ENCODE data around the gene DPCD. TPM values are rescaled to one million over a fixed set of nuclear protein-coding genes. Genes with fewer than 3 reads are reported as not detected.

The DPCD gene
- polyA plus RNA-seq, 1 donor from 2014 or later = 234 TPM

DNA sequence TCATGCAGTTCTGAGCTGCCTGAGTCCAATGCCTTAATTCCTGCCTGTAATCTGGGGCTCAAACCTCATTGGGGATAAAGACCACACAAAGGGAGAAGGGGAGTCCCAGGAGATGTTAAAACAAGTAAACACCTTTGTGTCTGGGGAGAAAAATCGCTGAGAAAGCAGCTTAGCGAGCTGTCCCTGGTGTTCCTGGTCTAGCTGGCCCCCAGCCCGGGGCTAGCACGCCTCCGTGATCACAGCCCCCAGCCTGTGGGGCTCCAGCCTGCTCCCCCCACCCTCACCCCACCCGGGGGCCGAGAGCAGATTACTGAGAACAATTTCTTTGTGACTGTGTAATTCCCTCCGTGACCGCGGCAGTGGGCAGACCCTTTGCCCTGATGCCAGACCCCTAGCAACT is 24.8 kb downstream of the DPCD start:
- no peak overlapping the region for H3K27ac ChIP-seq (ENCODE audit: low read length)
- no peaks in the 10 kb centered on the region for H3F3A ChIP-seq (ENCODE audit: insufficient read depth, low read length, poor library complexity, severe bottlenecking)
- H2AFZ ChIP-seq (ENCODE audit: low read depth, low read length) = no peak overlapping the region
- peaks cover 4% of the 10 kb centered on the region for H3K27me3 ChIP-seq (ENCODE audit: insufficient read depth, low read depth, low read length)
- H3K9me3 ChIP-seq (ENCODE audit: low read length) = no peaks in the 10 kb centered on the region
- no peaks in the 10 kb centered on the region for H3K36me3 ChIP-seq (ENCODE audit: insufficient read depth, low read length)
- H3K9me2 ChIP-seq (ENCODE audit: insufficient read depth, low read length) = no peaks in the 10 kb centered on the region
- TF ChIP-seq RAD21 (conservative IDR thresholded peaks at IDR 0.05) (no peak), EZH2 (IDR thresholded peaks at IDR 0.05; ENCODE audit: borderline replicate concordance, insufficient read depth, low read length, poor library complexity, severe bottlenecking) (no peak), MXI1 (conservative IDR thresholded peaks at IDR 0.05; ENCODE audit: poor library complexity, severe bottlenecking) (no peak), TAF1 (IDR thresholded peaks at IDR 0.05; ENCODE audit: low read depth) (no peak), POLR2AphosphoS5 (IDR thresholded peaks at IDR 0.05) (no peak), EP300 (conservative IDR thresholded peaks at IDR 0.05; ENCODE audit: poor library complexity, severe bottlenecking) (no peak), SMC3 (conservative IDR thresholded peaks at IDR 0.05; ENCODE audit: poor library complexity) (no peak), REST (IDR thresholded peaks at IDR 0.05; ENCODE audit: borderline replicate concordance) (no peak)
- TF ChIP-seq, protein P1, sequence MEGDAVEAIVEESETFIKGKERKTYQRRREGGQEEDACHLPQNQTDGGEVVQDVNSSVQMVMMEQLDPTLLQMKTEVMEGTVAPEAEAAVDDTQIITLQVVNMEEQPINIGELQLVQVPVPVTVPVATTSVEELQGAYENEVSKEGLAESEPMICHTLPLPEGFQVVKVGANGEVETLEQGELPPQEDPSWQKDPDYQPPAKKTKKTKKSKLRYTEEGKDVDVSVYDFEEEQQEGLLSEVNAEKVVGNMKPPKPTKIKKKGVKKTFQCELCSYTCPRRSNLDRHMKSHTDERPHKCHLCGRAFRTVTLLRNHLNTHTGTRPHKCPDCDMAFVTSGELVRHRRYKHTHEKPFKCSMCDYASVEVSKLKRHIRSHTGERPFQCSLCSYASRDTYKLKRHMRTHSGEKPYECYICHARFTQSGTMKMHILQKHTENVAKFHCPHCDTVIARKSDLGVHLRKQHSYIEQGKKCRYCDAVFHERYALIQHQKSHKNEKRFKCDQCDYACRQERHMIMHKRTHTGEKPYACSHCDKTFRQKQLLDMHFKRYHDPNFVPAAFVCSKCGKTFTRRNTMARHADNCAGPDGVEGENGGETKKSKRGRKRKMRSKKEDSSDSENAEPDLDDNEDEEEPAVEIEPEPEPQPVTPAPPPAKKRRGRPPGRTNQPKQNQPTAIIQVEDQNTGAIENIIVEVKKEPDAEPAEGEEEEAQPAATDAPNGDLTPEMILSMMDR (IDR thresholded peaks at IDR 0.05; ENCODE audit: poor library complexity, severe bottlenecking) = no peak
- H3K9ac ChIP-seq (ENCODE audit: low read length) = no peak overlapping the region
- no peaks in the 10 kb centered on the region for H4K20me1 ChIP-seq (ENCODE audit: insufficient read depth)
- no peaks in the 10 kb centered on the region for H3K79me2 ChIP-seq (replicated peaks; ENCODE audit: insufficient read depth, low read length)
- no peak overlapping the region for H3K4me3 ChIP-seq (ENCODE audit: low read length)
- H3K4me2 ChIP-seq (ENCODE audit: low read length) = no peak overlapping the region

DNA sequence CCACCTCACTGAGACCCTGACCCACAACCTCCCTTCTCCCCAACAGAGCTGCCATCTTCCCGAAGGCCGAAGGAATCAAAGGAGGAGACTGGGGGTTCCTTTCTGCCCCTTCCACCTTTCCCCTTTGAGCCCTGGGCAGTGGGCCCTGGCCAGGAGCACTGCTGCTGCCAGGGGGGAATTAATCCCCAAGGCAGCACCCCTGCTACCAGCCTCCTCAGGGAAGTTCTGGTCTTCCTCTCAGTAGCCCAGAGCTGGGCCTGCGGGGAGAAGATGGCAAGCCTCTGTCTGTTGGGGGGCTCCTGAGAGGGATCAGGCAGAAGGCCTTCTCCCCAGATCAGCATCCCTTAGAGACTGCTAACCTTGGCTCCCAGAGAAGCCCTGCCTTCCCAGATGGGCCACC is 25.5 kb downstream of the DPCD start:
- Histone ChIP-seq H3K27ac (ENCODE audit: low read length) (no peak overlapping the region), H3K9ac (ENCODE audit: low read length) (no peak overlapping the region), H3F3A (ENCODE audit: insufficient read depth, low read length, poor library complexity, severe bottlenecking) (no peaks in the 10 kb centered on the region), H4K20me1 (ENCODE audit: insufficient read depth) (no peaks in the 10 kb centered on the region), H2AFZ (ENCODE audit: low read depth, low read length) (no peak overlapping the region), H3K79me2 (replicated peaks; ENCODE audit: insufficient read depth, low read length) (no peaks in the 10 kb centered on the region), H3K27me3 (ENCODE audit: insufficient read depth, low read depth, low read length) (peaks cover 4% of the 10 kb centered on the region), H3K4me3 (ENCODE audit: low read length) (no peak overlapping the region), H3K4me2 (ENCODE audit: low read length) (no peak overlapping the region), H3K9me2 (ENCODE audit: insufficient read depth, low read length) (no peaks in the 10 kb centered on the region), H3K9me3 (ENCODE audit: low read length) (no peaks in the 10 kb centered on the region), H3K36me3 (ENCODE audit: insufficient read depth, low read length) (no peaks in the 10 kb centered on the region)
- TF ChIP-seq POLR2AphosphoS5 (IDR thresholded peaks at IDR 0.05) = no peak
- TF ChIP-seq REST (IDR thresholded peaks at IDR 0.05; ENCODE audit: borderline replicate concordance) = no peak
- TF ChIP-seq TAF1 (IDR thresholded peaks at IDR 0.05; ENCODE audit: low read depth) = no peak
- TF ChIP-seq MXI1 (conservative IDR thresholded peaks at IDR 0.05; ENCODE audit: poor library complexity, severe bottlenecking) = no peak
- no peak for TF ChIP-seq EP300 (conservative IDR thresholded peaks at IDR 0.05; ENCODE audit: poor library complexity, severe bottlenecking)
- TF ChIP-seq RAD21 (conservative IDR thresholded peaks at IDR 0.05) = no peak
- TF ChIP-seq SMC3 (conservative IDR thresholded peaks at IDR 0.05; ENCODE audit: poor library complexity) = no peak
- TF ChIP-seq, protein P1 (IDR thresholded peaks at IDR 0.05; ENCODE audit: poor library complexity, severe bottlenecking) = no peak
- no peak for TF ChIP-seq EZH2 (IDR thresholded peaks at IDR 0.05; ENCODE audit: borderline replicate concordance, insufficient read depth, low read length, poor library complexity, severe bottlenecking)

Measured in neural cell (in vitro differentiated cells).